NCI-H146 treated with DMSO at 0.1 percent for 48 hours (cell line): ENCODE results near the gene HOXA9.
A peak's percentile ranks its signal among the peaks of the same experiment; 100 is the strongest.

ENCODE experiments used
- DNase-seq: peaks from one replicate; lab custom pipeline; 2025; ENCODE audit not compliant: unreplicated experiment; lab: John Stamatoyannopoulos, UW

Gene HOXA9

GRCh38 chr7:27115221-27116026 is 49.9 kb downstream of the HOXA9 start:
- no peak for DNase-seq

- no peak for DNase-seq
Observed at GRCh38 chr7:27114881-27115220, 50.5 kb downstream of the HOXA9 start.

GRCh38 chr7:27113991-27114769 is 51.2 kb downstream of the HOXA9 start:
- peak; percentile 10 for DNase-seq

- DNase-seq, result peak; percentile 8
Observed at GRCh38 chr7:27112955-27113949, 52.1 kb downstream of the HOXA9 start.
